RWPE1 (cell line): ENCODE results near the gene TTLL10.

Source experiments
- CTCF ChIA-PET: fragments of 350-600 bp; sonication (Branson Sonifier 250); formaldehyde crosslinking; extraction: SDS; loops from one replicate; lab custom pipeline; 2021; lab: Yijun Ruan, JAX
- POLR2A ChIA-PET: fragments of 400-600 bp; formaldehyde crosslinking; extraction: SDS; loops from one replicate; lab custom pipeline; 2020; ENCODE audit warnings: antibody characterized with exemption; ENCODE audit not compliant: low non-redundant PET; lab: Yijun Ruan, JAX
- DNase-seq: peaks from one replicate; pipeline ENCODE4 v3.0.0; 2012; ENCODE audit warnings: low spot score
- H3K27ac ChIP-seq: fragments of 450-650 bp; 2 replicates; pipeline ENCODE4 v1.5.1; 2017
- CTCF ChIP-seq: fragments of 450-650 bp; conservative IDR thresholded peaks from 2 replicates; pipeline ENCODE4 v1.5.1; 2017; ENCODE audit warnings: low read depth, mild to moderate bottlenecking

The TTLL10 gene

GRCh38 chr1:1168451-1169411 lies 4.9 kb upstream of the TTLL10 start:
- ChIA-PET POLR2A (no interaction called here), CTCF (interaction anchor here (0.6 kb wide), 1 partner anchor 184 kb away, joined by 4 read pairs; no protein-coding TSS in a partner anchor)
- no peak for DNase-seq
- H3K27ac ChIP-seq = no peak overlapping the region
- no peak for TF ChIP-seq CTCF

GRCh38 chr1:1169429-1170214 lies 4.1 kb upstream of the TTLL10 start:
- no peak for TF ChIP-seq CTCF
- CTCF ChIA-PET = interaction anchor here (0.6 kb wide), 1 partner anchor 185 kb away, joined by 4 read pairs; no protein-coding TSS in a partner anchor
- no peak overlapping the region for H3K27ac ChIP-seq
- POLR2A ChIA-PET = interaction anchor here (0.9 kb wide), 1 partner anchor 39 kb away, joined by 6 read pairs; no protein-coding TSS in a partner anchor
- no peak for DNase-seq

- no peak for DNase-seq
- TF ChIP-seq CTCF = no peak
- ChIA-PET POLR2A (interaction anchor here (0.9 kb wide), 1 partner anchor 40 kb away, joined by 6 read pairs; no protein-coding TSS in a partner anchor), CTCF (no interaction called here)
- H3K27ac ChIP-seq = no peak overlapping the region
Observed at GRCh38 chr1:1170215-1171091, 3.2 kb upstream of the TTLL10 start.

GRCh38 chr1:1171161-1171545 lies 2.5 kb upstream of the TTLL10 start:
- H3K27ac ChIP-seq = no peak overlapping the region
- ChIA-PET POLR2A (interaction anchor here (0.6 to 1.0 kb wide), 2 partner anchors 9 to 102 kb away, joined by 3 to 6 read pairs; partner anchors contain the start of gene UBE2J2), CTCF (interaction anchor here (0.7 to 1.0 kb wide), 2 partner anchors 54 to 1457 kb away, joined by 3 read pairs; no protein-coding TSS in a partner anchor)
- TF ChIP-seq CTCF = no peak
- DNase-seq = no peak

- DNase-seq = no peak
- TF ChIP-seq CTCF = no peak
- no peak overlapping the region for H3K27ac ChIP-seq
- POLR2A ChIA-PET = interaction anchor here (0.6 to 1.0 kb wide), 2 partner anchors 9 to 102 kb away, joined by 3 to 6 read pairs; partner anchors contain the start of gene UBE2J2
- CTCF ChIA-PET = interaction anchor here (0.6 to 1.0 kb wide), 4 partner anchors 24 to 1456 kb away, joined by 3 read pairs; no protein-coding TSS in a partner anchor
Observed at GRCh38 chr1:1171546-1172340, 1.9 kb upstream of the TTLL10 start.
